Measurements from ENCODE around the gene NDUFB5.
"Not testable (repeated sequence)": the region's sequence is repeated elsewhere in the genome, so short reads cannot be mapped to it uniquely, and the experiment has no call there.

The NDUFB5 gene

GRCh38 chr3:179640469-179640868 lies 35.9 kb downstream of the NDUFB5 start:
- DNase-seq, result no peak

GRCh38 chr3:179642871-179643270 lies 38.3 kb downstream of the NDUFB5 start:
- no peak for DNase-seq

GRCh38 chr3:179643837-179644236 lies 39.2 kb downstream of the NDUFB5 start:
- not testable (repeated sequence) for DNase-seq

DNA sequence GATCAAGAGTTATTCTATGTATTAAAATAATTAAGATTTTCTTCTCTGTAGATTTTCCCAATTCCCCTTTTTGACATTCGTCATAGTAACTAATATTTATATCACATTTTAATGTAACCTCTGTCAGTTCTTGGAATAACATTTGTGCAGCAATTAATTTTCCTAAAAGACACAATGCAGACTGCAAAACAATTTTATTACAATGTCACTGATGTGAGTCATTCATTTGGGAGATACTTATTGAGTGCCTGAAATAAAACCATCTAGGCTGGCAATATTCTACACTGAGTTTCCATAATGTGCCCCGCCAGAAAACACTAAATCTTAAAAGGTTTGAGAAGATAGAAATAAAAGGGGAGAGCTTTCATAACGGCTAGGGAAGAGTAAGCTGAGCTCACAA lies 41.6 kb downstream of the NDUFB5 start:
- no peak for DNase-seq

DNA sequence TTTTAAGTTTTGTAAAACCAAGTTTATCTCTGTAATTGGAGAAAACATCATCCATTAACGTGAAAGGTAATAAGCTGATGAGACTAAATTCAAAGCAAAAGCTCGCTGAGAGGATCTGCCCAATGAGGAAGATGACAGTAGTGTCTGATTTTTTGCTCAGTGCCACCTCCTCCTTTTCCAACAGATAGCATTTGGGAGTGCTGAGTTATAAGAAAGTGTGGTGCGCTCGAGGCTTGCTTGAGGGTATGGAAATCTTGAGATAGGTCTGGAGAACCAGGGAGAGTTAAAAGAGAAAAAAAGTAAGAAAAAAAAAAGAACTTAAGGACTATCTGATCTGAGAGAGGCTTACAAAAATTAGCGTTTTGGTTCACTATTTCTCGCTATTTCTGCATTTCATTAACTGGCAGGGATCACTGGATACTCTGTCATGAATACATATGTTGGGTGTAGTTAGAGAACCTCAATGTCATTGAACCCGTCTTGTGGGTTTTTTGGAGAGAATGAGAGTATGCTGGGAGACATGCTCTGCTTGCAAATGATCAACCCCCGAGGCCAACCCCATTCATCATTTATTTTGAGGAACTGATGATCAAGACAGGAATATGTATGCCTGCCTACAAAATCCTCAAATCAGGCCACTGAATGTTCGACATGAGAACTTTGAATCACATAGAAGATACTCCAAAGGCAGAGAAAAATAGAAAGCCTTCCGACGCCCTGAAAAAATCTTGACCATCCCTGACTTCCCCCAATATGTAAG lies 47.3 kb downstream of the NDUFB5 start:
- no peak for DNase-seq

GRCh38 chr3:179652447-179653095 lies 48.0 kb downstream of the NDUFB5 start, which contains the start of gene USP13:
Gene USP13, plus strand, starts transcription at chr3:179653040. Its CDS starts 186 bp downstream, at chr3:179653226.
- peak; percentile 71 for DNase-seq

- DNase-seq, result peak; percentile 72
Observed at GRCh38 chr3:179653096-179653797, 48.7 kb downstream of the NDUFB5 start.

DNA sequence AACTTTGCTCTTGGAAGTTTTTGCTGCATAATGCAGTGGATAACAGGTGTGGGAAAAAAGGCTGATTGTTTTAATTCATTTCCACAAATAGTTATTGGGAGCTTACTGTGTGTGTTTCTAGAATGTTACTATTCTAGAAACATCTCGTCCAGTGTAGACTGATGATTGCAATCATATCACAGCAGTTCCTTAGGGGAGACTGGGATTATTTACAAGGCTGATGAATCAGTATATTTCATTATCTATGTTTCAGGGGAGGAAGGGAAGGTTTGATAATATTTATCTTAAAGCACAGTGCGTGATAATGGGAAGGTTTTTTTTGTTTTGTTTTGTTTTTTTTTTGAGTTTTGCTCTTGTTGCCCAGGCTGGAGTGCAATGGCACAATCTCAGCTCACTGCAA lies 50.6 kb downstream of the NDUFB5 start:
- no peak for DNase-seq

DNA sequence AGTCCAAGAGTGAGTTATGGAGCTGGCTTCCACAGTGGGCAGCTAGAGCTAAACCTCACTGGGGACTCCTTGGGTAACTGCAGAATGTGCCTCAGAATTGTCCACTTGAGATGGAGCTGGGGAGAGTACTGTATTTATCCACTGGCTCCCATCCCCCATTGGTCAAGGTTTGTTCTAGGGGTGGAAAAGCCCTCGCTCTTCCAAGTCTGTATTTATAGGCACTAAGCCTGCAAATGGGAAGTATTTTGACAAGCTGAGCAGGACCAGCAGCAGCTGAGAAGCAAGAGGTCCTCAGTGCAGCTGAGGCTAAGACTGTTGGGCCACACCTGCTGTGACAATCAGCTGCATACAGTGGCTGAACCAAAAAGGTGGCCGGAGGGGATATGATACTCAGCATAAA lies 54.0 kb downstream of the NDUFB5 start:
- DNase-seq, result no peak

- DNase-seq, result no peak
Observed at GRCh38 chr3:179660872-179661271, 56.3 kb downstream of the NDUFB5 start.

DNA sequence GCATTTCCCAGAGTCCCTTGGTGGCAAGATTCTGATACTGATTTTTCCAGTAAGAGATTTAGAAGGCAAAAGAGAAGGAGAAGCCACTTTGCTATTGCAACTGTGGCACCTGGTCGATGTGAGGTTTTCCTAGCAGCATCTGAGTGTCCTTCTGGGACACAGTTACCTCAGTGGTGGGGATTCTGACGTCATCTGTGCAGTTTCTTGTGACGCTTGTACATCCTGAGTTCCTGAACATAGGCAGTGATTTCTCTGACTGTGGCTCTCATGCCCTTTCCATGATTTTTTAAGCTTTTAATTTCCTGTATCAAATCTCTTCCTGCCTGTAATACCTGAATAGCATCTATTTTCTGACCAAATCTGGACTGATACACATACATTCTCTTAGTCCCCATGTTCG lies 57.2 kb downstream of the NDUFB5 start:
- no peak for DNase-seq

- DNase-seq, result no peak
Observed at GRCh38 chr3:179663093-179663492, 58.5 kb downstream of the NDUFB5 start.

- DNase-seq, result no peak
Observed at GRCh38 chr3:179666030-179666429, 61.4 kb downstream of the NDUFB5 start.

DNA sequence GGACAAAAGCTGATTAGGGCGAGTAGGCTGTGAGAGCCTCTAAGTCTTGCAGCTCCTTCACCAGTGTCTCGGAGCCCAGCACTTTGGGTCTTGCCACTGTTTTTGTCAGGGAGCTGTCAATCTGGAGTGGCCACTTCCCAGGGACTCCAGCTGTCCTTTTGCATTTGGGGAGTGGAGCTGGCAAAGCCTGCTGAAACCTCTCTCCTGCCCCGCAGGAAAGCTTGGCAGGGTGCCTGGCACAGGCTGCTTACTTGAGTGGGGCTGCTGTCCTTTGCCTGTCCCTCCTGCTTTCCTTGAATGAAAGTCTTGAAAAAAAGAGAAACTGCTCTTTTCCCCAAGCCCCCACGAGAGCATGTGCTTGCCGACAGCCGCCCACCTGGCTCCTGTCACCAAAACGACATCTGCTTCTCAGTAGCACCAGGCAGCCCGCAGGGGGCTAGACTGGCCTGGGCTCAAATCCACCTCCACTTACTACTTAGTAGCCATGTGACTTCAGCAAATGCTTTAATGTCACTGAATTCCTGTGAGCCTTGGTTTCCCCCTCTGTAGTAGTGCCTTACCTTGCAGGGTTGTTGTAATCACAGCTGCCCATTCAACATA lies 61.9 kb downstream of the NDUFB5 start:
- no peak for DNase-seq

- DNase-seq, result no peak
Observed at GRCh38 chr3:179668429-179668828, 63.8 kb downstream of the NDUFB5 start.

DNA sequence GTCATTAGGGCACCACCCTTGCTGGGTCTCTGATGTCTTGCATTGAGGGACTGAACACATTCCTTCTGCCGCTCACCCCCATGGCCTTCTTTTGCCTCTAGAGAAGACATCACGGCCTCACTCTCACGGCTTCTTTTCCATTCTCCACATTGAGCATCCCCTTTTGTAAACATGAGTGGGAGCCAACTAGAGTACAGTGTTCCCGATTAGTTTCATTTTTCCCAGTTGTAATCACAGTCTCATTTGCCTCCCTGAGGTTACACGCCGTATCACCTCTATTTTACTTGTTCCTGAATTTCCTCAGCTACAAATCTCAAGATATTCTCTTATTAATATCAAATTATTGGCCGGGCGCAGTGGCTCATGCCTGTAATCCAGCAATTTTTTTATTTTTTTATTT lies 65.7 kb downstream of the NDUFB5 start:
- no peak for DNase-seq

- no peak for DNase-seq
Observed at GRCh38 chr3:179671309-179671708, 66.7 kb downstream of the NDUFB5 start.

DNA sequence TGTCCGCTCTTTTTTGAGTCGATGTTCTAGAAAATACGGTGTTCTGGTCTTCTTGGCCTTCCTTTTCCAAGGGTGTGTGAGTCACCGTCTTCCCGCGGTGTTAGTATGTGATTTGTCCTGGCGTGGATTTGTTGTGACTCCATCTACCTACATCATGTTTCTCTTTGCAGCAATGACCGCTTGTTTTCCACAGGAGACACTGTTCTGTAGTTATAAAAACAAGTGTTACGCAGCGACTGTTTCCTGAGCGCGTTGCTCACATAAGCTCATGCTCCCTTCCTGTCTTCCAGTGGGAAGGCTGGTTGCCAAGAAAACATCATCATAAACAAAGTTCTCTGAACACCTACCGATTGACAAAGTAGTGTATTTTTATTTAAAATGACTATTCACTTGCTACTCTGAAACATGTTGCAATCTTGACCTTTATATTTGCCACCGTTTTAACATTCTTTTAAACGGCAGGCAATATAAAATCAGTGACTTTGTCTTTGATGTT lies 67.2 kb downstream of the NDUFB5 start:
- no peak for DNase-seq

DNA sequence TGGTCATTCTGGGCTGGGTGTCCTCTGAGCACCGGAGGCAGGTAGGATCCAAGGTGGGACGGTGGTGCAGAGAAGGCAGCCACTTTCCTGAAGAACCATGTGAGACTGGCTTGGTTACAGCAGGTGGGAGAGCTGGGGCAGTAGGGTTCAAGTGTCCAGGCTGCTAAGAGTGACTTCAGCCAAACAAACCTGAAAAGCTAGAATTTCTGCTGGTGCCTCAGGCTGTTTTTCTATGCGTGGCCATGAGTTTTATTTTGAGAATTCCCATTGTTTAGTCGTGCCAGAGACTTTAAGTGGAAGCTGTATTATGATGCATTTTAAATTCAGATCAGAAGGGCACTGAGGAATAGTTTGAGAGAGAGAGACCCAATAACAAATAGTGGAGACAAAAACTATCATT lies 68.3 kb downstream of the NDUFB5 start:
- DNase-seq, result no peak

- DNase-seq, result no peak
Observed at GRCh38 chr3:179673523-179673922, 68.9 kb downstream of the NDUFB5 start.

- no peak for DNase-seq
Observed at GRCh38 chr3:179676081-179676480, 71.5 kb downstream of the NDUFB5 start.

Measured in CD4-positive, alpha-beta T cell treated with Interleukin-6 for 4 hours (primary cell).